Activated CD4-positive, alpha-beta T cell treated with anti-CD3 and anti-CD28 coated beads for 24 hours (primary cell): Measurements from ENCODE around the gene HEBP1.

ENCODE experiments used
- DNase-seq, 2 donors: peaks; one replicate each; pipeline ENCODE4 v3.0.0-alpha.2; 2020; ENCODE audit warnings: low read depth in 2 of 2

HEBP1 gene

GRCh38 chr12:12951504-12951903, 48.6 kb downstream of the HEBP1 start:
- no peak for DNase-seq

GRCh38 chr12:12947902-12948301, 52.2 kb downstream of the HEBP1 start:
- DNase-seq: no peak

DNA sequence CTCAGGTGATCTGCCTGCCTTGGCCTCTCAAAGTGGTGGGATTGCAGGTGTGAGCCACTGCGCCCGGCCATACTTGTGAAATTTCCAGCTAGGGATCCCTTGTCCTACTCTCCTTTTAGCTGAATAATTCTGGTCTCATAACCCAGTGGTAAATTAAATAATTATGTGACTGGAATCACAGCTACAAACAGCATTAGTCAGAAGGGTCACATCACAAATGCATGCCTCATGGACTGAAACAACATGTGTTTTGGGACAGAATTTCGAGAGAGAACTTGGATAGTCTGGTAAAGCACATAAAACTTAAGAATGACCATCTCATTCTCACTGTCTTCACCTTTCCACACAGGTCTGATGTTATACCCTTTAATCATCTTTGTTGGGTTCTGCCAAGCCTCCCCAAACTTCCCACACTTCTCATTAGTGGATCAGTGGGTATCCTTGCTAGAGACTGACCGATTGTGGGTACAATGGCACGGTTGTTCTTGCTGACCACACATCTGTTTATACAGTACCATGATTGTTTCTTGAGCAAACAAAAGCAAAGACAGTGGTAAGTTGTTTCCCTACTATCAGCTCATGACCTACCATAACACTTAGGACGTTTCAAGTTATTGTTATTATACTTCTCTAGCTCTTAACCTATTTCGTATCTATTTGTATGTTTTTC, 53.2 kb downstream of the HEBP1 start:
- DNase-seq: no peak

DNA sequence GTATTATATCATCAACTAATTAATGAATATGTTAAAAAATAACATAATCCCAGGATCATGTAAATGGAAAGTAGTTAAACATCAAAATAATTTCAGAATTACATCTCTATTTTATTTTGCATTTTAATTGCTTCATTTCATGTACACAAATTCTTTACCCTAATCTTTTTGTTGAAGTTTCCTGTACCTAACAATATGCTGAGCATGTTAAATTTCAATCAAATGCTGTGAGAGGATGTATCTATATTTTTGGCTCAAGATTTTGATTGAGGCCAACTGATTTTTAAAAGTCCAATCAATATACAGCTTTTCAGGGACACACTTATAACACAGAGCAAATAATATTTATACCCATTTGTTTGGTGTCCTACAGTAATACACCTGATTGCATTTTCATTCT, 54.5 kb downstream of the HEBP1 start:
- DNase-seq: no peak

DNA sequence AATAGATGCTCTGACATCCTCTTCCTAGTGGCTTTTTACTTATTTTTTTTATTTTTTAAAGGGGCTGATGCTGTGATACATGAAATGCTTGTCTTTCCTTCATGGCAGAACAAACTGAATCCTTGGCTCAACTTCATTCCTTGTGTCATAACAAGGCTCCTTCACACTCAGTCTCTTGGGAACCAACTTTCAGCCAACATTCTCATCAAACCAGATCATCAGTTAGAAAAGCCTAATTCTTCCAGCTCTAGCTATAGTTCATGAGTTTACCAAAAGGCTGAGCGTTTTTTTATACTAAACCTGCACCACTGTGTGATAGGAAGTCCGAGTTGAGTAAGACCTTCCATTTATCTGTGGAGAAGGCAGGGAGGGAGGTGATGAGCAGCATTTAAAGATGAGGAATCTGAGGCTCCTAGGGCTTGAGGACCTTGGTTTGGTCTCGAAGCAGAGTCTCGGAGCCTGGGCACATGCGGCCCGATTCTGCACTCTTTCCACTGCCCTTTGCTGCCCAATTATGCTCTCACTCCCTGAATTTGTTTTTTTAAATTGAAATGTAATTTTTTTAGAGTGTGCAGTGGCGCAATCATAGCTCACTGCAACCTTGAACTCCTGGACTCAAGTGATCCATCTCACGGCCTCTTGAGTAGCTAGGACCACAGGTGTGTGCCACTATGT, 56.3 kb downstream of the HEBP1 start:
- no peak for DNase-seq

DNA sequence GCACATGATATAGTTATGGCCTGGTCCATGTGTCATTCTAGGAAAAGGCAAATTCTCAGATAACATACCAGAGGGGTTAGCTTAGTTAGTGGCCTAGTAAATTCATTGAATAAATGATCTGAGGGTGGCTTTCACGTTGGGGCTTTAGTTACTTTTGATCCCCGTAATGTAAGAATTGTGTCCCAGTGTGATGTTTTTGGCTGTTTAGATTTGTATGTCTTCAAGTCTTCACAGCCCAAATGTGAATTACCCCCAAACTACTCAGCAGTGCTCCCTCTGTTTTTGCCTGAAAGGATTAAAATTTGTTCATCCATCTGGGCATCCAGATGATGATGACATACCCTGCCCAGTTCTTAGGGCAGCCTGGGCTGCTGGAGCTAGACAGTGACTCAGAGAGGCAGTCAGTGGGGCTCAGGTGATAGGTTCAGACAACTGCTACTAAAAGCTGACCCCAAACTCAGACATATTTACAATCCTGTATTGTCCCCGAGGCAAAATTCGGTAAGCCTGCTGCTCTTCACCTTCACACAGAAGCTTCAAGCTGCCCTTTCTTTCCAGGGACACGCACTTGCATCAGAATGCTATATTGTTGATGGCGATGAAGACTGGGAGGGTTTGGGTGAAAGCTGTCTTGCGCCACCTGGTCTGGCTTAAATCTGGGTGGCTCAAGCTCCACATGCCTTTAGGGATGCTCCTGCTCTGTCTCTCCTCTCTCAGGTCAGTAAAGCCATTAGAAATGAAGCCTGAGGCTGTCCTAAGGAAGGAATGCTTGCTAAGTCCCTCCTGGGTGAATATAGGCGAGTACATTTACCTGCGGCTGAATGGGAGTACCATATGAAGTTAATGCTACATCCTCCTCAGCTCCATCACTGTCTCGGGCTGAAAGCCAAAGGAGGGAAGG, 58.4 kb downstream of the HEBP1 start:
- no peak for DNase-seq

DNA sequence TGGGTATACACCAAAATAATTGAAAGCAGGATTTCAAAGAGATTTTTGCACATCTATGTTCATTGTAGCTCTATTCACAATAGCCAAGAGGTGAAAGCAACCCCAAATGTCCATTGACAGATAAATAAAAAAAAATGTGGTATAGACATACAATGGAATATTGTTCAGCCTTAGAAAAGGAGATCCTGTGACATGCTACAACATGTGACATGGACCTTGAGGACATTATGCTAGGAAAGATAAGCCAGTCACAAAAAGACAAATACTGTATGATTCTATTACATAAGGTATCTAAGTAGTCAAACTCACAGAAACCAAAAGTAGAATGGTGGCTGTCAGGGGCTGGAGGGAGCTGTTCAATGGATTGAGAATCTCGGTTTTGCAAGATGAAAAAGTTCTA, 60.2 kb downstream of the HEBP1 start:
- DNase-seq: no peak

GRCh38 chr12:12938541-12938940, 61.5 kb downstream of the HEBP1 start:
- DNase-seq: no peak

DNA sequence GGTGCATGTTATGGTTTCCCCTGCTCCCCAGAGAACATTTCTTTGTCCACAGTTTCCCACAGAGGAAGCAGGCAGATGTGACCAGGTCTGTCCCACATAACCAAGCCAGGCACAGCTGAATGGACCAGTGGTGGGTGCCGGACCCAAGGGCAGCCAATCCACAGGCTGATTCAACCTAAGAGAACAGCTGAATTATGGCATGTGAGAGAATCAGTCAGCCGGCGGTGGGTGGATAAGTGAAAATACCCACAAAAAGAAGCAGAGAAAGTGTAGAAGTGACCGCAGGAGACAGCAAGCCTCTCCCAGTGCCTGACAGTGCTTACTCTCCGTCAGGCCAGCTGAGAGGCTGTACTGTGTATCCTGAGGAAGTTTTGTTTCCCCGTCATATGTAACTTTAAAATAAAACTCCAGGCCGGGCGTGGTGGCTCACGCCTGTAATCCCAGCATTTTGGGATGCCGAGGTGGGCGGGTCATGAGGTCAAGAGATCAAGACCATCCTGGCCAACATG, 63.0 kb downstream of the HEBP1 start:
- no peak for DNase-seq

- DNase-seq: no peak
Observed at GRCh38 chr12:12934556-12934955, 65.5 kb downstream of the HEBP1 start.

DNA sequence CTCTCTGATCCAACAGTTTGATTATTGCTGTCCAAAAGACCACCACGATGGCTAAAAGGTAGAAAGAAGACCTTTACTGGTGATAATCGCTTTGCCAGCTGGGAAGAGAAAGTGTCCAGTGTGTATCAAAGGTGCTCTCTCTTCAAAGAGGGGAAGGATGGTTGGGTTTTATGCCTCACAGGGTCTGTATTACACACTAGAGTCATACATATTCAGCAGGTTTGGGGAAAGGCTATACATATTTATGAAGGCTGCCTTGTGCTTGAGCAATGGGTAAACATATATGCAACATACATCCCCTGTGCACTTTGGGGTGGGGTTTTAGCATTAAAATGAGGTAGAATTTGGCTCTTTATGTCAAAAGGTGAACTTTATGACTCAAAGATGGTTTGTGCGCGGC, 66.3 kb downstream of the HEBP1 start:
- no peak for DNase-seq

DNA sequence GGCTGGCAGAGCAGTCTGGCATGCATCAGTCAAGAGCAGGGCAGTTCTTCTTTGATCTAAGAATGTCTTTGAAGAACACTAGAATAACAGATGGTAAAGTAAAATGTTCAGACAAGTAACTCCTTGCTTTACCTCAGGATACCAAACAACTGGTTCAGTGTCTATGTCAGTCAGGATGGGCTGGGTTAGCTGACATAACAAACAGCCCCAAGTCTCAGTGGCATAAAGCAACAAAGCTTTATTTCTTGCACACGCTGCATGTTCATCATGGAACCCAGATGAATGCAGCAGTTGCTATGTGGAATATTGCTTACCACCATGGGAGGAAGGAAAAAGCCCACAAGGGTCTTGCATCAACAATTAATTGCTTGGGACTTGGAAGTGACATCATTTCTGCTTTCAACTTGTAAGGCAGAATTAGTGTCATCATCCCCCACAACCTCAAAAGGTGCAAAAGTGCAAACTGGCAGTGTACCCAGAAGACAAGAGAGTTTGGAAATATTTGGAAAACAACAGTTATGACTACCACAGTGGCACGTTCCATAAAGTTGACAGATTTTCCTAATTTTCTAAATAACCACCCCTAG, 69.3 kb downstream of the HEBP1 start:
- no peak for DNase-seq

DNA sequence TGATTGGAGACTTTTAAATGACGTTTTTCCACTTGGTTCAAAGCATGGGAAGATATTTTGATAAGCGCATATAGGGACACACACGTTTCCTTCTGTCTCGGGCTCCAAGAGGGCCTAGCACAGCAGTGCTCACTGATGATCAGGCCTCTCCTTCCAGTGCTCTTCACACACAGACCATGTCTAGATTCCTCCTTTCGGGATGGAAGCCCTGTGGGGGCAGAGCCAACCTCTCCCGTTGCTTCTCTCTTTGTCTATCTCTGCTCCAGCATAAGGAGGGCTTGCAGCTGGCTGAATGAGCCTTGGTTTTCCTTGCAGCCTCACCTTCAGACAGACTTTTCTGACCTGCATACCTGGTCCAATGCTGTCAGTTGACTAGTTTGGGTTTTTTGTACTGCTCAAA, 70.4 kb downstream of the HEBP1 start:
- no peak for DNase-seq

- peak in 1 of 2 donors; percentile 10 for DNase-seq
Observed at GRCh38 chr12:12927211-12928079, 72.6 kb downstream of the HEBP1 start.

DNA sequence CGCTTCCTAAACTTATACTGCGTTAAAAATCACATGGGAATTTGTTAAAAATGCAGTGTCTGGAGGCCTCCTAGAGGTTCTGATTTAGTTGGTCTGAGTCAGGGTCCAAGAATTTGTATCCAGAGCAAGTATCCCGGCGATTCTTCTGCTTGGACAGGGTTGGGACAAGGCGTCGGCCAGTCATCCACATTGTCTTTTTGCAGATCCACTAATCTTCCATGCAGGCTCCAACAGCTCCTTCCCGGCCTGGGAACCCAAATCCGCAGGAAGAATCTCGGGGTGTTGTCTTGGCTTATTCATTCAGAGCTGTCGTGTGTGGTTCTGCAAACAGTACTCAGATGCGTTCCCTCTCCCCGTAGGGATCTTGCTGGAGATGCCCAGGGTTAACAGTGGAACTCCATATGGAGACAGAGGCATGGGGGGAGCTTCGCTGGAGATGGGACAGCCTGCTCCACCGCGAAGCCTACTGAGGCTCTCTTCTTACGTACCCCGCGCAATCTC, 73.4 kb downstream of the HEBP1 start:
- DNase-seq: no peak

DNA sequence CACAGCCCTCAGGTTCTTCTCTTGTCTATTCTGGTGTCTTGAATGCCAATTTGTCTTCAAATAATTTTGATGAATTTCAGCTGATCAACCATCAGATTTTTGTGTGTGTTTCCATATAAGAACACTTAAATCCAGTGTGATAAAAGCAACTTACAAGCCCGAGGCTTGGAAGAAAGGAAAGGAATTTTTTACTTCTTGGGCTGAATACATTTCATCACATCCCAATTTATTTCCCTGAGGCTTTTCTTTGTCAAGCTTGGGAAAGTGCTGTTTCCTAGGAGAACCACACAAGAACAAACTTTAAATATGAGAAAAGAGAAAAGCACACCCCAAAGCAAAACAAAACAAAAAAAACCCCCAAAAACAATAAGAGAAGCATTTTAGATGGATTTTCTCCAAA, 74.7 kb downstream of the HEBP1 start:
- no peak for DNase-seq
